Fibroblast of pulmonary artery (primary cell): Measurements from ENCODE around the gene CBLN3.

Experiments used
- DNase-seq: peaks from one replicate; pipeline ENCODE4 v3.0.0-alpha.2; 2010; ENCODE audit warnings: low read depth
- H3K4me3 ChIP-seq: replicated peaks from 2 replicates; pipeline ENCODE4 v1.5.1; 2011; ENCODE audit warnings: low read depth, mild to moderate bottlenecking, control low read depth, low read length, moderate library complexity
- CTCF ChIP-seq: IDR thresholded peaks from 2 replicates; pipeline ENCODE4 v1.5.1; 2011; ENCODE audit warnings: mild to moderate bottlenecking, control low read depth, low read length, inconsistent platforms; ENCODE audit errors: missing control alignments

CBLN3 gene

GRCh38 chr14:24377657-24378056, 51.8 kb downstream of the CBLN3 start:
- no peak for DNase-seq

GRCh38 chr14:24377126-24377525, 52.3 kb downstream of the CBLN3 start:
- TF ChIP-seq CTCF = no peak
- H3K4me3 ChIP-seq = no peak overlapping the region
- no peak for DNase-seq

More at GRCh38 chr14:24377657-24378056, 51.8 kb downstream of the CBLN3 start:
- no peak overlapping the region for H3K4me3 ChIP-seq
- TF ChIP-seq CTCF = no peak
